ENCODE data around the gene KIAA1210. TPM values are rescaled to one million over a fixed set of nuclear protein-coding genes. Genes with fewer than 3 reads are reported as not detected.

Gene KIAA1210
- total and polyA plus RNA-seq, 4 donors, result not detected

DNA sequence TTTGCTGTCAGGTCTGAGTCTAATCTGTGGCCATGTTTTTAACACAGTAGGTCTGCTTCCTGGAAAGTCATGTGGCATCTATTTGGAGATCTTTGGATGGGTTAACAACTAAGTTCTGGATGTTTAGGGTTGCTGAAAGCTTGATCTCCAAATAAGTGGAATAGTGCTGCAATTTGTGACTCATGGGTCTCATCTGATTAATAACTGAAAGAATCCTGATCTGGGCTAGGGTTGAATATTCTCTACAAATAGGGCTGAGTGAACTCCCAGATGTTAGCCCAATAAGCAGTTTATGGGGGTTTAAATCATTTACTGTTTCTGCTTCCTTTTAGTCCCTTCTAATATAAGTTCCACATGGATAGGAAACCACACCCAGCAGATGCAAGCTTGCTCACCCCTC lies 31.7 kb downstream of the KIAA1210 start:
- H3K4me3 ChIP-seq (ENCODE audit: low read depth in 1 of 3, low read length in 3 of 3), result no peak overlapping the region
- no peak overlapping the region for H3K27ac ChIP-seq (ENCODE audit: low read depth in 1 of 2, low read length in 2 of 2)
- H3K4me1 ChIP-seq (ENCODE audit: control insufficient read depth in 4 of 4, insufficient read depth in 4 of 4, low read length in 3 of 4), result no peaks in the 10 kb centered on the region
- DNase-seq (ENCODE audit: low spot score), result no peak
- no peak overlapping the region for H3K9ac ChIP-seq (ENCODE audit: low read depth in 1 of 2, low read length in 2 of 2)
- no peak for TF ChIP-seq TAF1 (conservative IDR thresholded peaks at IDR 0.05)
- no peak for TF ChIP-seq HNF4A (conservative IDR thresholded peaks at IDR 0.05)
- TF ChIP-seq FOXA1 (IDR thresholded peaks at IDR 0.05), result no peak
- no peaks in the 10 kb centered on the region for H3K36me3 ChIP-seq (ENCODE audit: control insufficient read depth in 4 of 4, insufficient read depth in 3 of 4, low read depth in 1 of 4, low read length in 3 of 4)
- H3K27me3 ChIP-seq (ENCODE audit: control insufficient read depth in 4 of 4, insufficient read depth in 4 of 4, low read length in 3 of 4), result no peaks in the 10 kb centered on the region
- H3K9me3 ChIP-seq (ENCODE audit: control insufficient read depth in 4 of 4, low read length in 3 of 4), result no peaks in the 10 kb centered on the region

DNA sequence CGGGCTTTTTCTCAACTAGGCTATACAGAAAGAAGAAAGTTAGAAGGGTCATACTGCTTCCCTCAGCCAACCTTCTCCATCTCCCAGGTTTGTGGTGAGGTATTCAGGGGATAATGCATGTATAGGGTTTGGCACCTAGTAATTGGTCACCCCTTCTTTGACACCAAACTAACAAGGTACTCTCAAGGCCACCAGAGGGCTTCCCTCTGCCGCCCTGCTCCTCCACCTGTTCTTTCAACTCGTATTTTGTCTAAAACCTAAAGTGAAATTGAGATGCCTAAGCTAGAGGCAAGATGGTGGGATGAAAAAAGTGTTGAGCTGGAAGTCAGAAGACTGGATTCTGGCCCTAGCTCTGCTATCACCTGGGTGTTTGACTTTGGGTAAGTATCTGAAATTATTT lies 32.8 kb downstream of the KIAA1210 start:
- Histone ChIP-seq H3K27me3 (ENCODE audit: control insufficient read depth in 4 of 4, insufficient read depth in 4 of 4, low read length in 3 of 4) (no peaks in the 10 kb centered on the region), H3K9me3 (ENCODE audit: control insufficient read depth in 4 of 4, low read length in 3 of 4) (no peaks in the 10 kb centered on the region), H3K9ac (ENCODE audit: low read depth in 1 of 2, low read length in 2 of 2) (no peak overlapping the region), H3K36me3 (ENCODE audit: control insufficient read depth in 4 of 4, insufficient read depth in 3 of 4, low read depth in 1 of 4, low read length in 3 of 4) (no peaks in the 10 kb centered on the region), H3K4me1 (ENCODE audit: control insufficient read depth in 4 of 4, insufficient read depth in 4 of 4, low read length in 3 of 4) (no peaks in the 10 kb centered on the region), H3K27ac (ENCODE audit: low read depth in 1 of 2, low read length in 2 of 2) (no peak overlapping the region), H3K4me3 (ENCODE audit: low read depth in 1 of 3, low read length in 3 of 3) (no peak overlapping the region)
- 71% methylated on average over 3 of the region's 3 CpGs for WGBS
- TF ChIP-seq, protein P1, sequence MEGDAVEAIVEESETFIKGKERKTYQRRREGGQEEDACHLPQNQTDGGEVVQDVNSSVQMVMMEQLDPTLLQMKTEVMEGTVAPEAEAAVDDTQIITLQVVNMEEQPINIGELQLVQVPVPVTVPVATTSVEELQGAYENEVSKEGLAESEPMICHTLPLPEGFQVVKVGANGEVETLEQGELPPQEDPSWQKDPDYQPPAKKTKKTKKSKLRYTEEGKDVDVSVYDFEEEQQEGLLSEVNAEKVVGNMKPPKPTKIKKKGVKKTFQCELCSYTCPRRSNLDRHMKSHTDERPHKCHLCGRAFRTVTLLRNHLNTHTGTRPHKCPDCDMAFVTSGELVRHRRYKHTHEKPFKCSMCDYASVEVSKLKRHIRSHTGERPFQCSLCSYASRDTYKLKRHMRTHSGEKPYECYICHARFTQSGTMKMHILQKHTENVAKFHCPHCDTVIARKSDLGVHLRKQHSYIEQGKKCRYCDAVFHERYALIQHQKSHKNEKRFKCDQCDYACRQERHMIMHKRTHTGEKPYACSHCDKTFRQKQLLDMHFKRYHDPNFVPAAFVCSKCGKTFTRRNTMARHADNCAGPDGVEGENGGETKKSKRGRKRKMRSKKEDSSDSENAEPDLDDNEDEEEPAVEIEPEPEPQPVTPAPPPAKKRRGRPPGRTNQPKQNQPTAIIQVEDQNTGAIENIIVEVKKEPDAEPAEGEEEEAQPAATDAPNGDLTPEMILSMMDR (IDR thresholded peaks at IDR 0.05; ENCODE audit: low read depth, low read length, missing input control), result no peak
- no peak for TF ChIP-seq NR2F2 (IDR thresholded peaks at IDR 0.05)
- TF ChIP-seq ZBTB33 (IDR thresholded peaks at IDR 0.05), result no peak
- TF ChIP-seq MAX (IDR thresholded peaks at IDR 0.05), result no peak
- no peak for TF ChIP-seq FOXA2 (IDR thresholded peaks at IDR 0.05)
- DNase-seq (ENCODE audit: low spot score), result no peak

- TF ChIP-seq HNF4G (IDR thresholded peaks at IDR 0.05) (no peak), NR2F2 (IDR thresholded peaks at IDR 0.05) (no peak), RAD21 (IDR thresholded peaks at IDR 0.05) (no peak), RXRA (IDR thresholded peaks at IDR 0.05) (no peak), GABPA (IDR thresholded peaks at IDR 0.05 in 1 of 2, conservative IDR thresholded peaks at IDR 0.05 in 1 of 2) (no peak), YY1 (IDR thresholded peaks at IDR 0.05) (no peak), JUND (IDR thresholded peaks at IDR 0.05) (no peak), ATF3 (IDR thresholded peaks at IDR 0.05) (no peak), SP1 (IDR thresholded peaks at IDR 0.05) (no peak), EGR1 (IDR thresholded peaks at IDR 0.05; ENCODE audit: low read depth in 2 of 2) (no peak)
- TF ChIP-seq, protein P1 (IDR thresholded peaks at IDR 0.05; ENCODE audit: low read depth, low read length, missing input control), result no peak
- H3K4me1 ChIP-seq (ENCODE audit: control insufficient read depth in 4 of 4, insufficient read depth in 4 of 4, low read length in 3 of 4), result no peaks in the 10 kb centered on the region
- no peak for DNase-seq (ENCODE audit: low spot score)
- no peaks in the 10 kb centered on the region for H3K9me3 ChIP-seq (ENCODE audit: control insufficient read depth in 4 of 4, low read length in 3 of 4)
- no peaks in the 10 kb centered on the region for H3K36me3 ChIP-seq (ENCODE audit: control insufficient read depth in 4 of 4, insufficient read depth in 3 of 4, low read depth in 1 of 4, low read length in 3 of 4)
- H3K27me3 ChIP-seq (ENCODE audit: control insufficient read depth in 4 of 4, insufficient read depth in 4 of 4, low read length in 3 of 4), result no peaks in the 10 kb centered on the region
- no peak overlapping the region for H3K9ac ChIP-seq (ENCODE audit: low read depth in 1 of 2, low read length in 2 of 2)
- 75% methylated on average over 7 of the region's 7 CpGs for WGBS
- H3K27ac ChIP-seq (ENCODE audit: low read depth in 1 of 2, low read length in 2 of 2), result no peak overlapping the region
- H3K4me3 ChIP-seq (ENCODE audit: low read depth in 1 of 3, low read length in 3 of 3), result no peak overlapping the region
Observed at GRCh38 chrX:119093991-119094735, 33.4 kb downstream of the KIAA1210 start.
